ENCODE results near the gene KDM4B.
A peak's percentile ranks its signal among the peaks of the same experiment; 100 is the strongest.

Gene KDM4B

GRCh38 chr19:5165697-5166019, 196.7 kb downstream of the KDM4B start:
- H3K27ac ChIP-seq: no peak overlapping the region

GRCh38 chr19:5166262-5166661, 197.3 kb downstream of the KDM4B start:
- H3K4me3 ChIP-seq: no peak overlapping the region
- H3K27ac ChIP-seq: no peak overlapping the region

More at GRCh38 chr19:5165697-5166019, 196.7 kb downstream of the KDM4B start:
- H3K4me3 ChIP-seq: no peak overlapping the region

GRCh38 chr19:5170329-5170745, 201.4 kb downstream of the KDM4B start:
- Histone ChIP-seq H3K27ac (no peak overlapping the region), H3K4me3 (no peak overlapping the region)

GRCh38 chr19:5171711-5172110, 202.8 kb downstream of the KDM4B start:
- Histone ChIP-seq H3K27ac (no peak overlapping the region), H3K4me3 (no peak overlapping the region)

- Histone ChIP-seq H3K27ac (peak overlapping the region in 9 of 21 experiments; percentile 24 to 80 (median 63)), H3K4me3 (no peak overlapping the region)
Observed at GRCh38 chr19:5172859-5173630, 204.1 kb downstream of the KDM4B start.

- H3K4me3 ChIP-seq: no peak overlapping the region
- H3K27ac ChIP-seq: peak overlapping the region in 2 of 21 experiments; percentile 75 to 80
Observed at GRCh38 chr19:5173993-5174392, 205.1 kb downstream of the KDM4B start.

GRCh38 chr19:5177745-5178450, 209.0 kb downstream of the KDM4B start:
- H3K27ac ChIP-seq: peak overlapping the region in 2 of 21 experiments; percentile 40 to 47
- no peak overlapping the region for H3K4me3 ChIP-seq

- Histone ChIP-seq H3K4me3 (no peak overlapping the region), H3K27ac (no peak overlapping the region)
Observed at GRCh38 chr19:5178841-5179240, 209.9 kb downstream of the KDM4B start.

- no peak overlapping the region for H3K4me3 ChIP-seq
Observed at GRCh38 chr19:5179256-5179655, 210.3 kb downstream of the KDM4B start.

GRCh38 chr19:5181329-5181728, 212.4 kb downstream of the KDM4B start:
- Histone ChIP-seq H3K27ac (no peak overlapping the region), H3K4me3 (no peak overlapping the region)

More at GRCh38 chr19:5179256-5179655, 210.3 kb downstream of the KDM4B start:
- no peak overlapping the region for H3K27ac ChIP-seq

- Histone ChIP-seq H3K27ac (no peak overlapping the region), H3K4me3 (no peak overlapping the region)
Observed at GRCh38 chr19:5182751-5183150, 213.8 kb downstream of the KDM4B start.

- Histone ChIP-seq H3K27ac (no peak overlapping the region), H3K4me3 (no peak overlapping the region)
Observed at GRCh38 chr19:5183616-5184015, 214.7 kb downstream of the KDM4B start.

- H3K4me3 ChIP-seq: no peak overlapping the region
- no peak overlapping the region for H3K27ac ChIP-seq
Observed at GRCh38 chr19:5184930-5185329, 216.0 kb downstream of the KDM4B start.

GRCh38 chr19:5186293-5187050, 217.6 kb downstream of the KDM4B start:
- Histone ChIP-seq H3K27ac (no peak overlapping the region), H3K4me3 (no peak overlapping the region)

- no peak overlapping the region for H3K27ac ChIP-seq
- H3K4me3 ChIP-seq: no peak overlapping the region
Observed at GRCh38 chr19:5188548-5189317, 219.8 kb downstream of the KDM4B start.

GRCh38 chr19:5189318-5189607, 220.3 kb downstream of the KDM4B start:
- Histone ChIP-seq H3K4me3 (no peak overlapping the region), H3K27ac (no peak overlapping the region)

GRCh38 chr19:5191091-5191490, 222.2 kb downstream of the KDM4B start:
- no peak overlapping the region for H3K27ac ChIP-seq
- H3K4me3 ChIP-seq: no peak overlapping the region

- Histone ChIP-seq H3K27ac (no peak overlapping the region), H3K4me3 (no peak overlapping the region)
Observed at GRCh38 chr19:5192568-5192967, 223.7 kb downstream of the KDM4B start.

- no peak overlapping the region for H3K27ac ChIP-seq
- H3K4me3 ChIP-seq: no peak overlapping the region
Observed at GRCh38 chr19:5193192-5193591, 224.3 kb downstream of the KDM4B start.

- no peak overlapping the region for H3K27ac ChIP-seq
- H3K4me3 ChIP-seq: no peak overlapping the region
Observed at GRCh38 chr19:5194641-5195040, 225.7 kb downstream of the KDM4B start.

Data from skin epidermis (tissue), 12 donors.